ES-I3 (cell line): Measurements from ENCODE around the gene PHACTR1.
A peak's percentile ranks its signal among the peaks of the same experiment; 100 is the strongest.

Source experiments
- H3K36me3 ChIP-seq: 2 replicates; pipeline ENCODE4 v1.6.1; 2013; ENCODE audit warnings: mild to moderate bottlenecking, low read length, control low read depth, moderate library complexity; ENCODE audit not compliant: insufficient read depth
- H3K4me1 ChIP-seq: 2 replicates; pipeline ENCODE4 v1.6.1; 2013; ENCODE audit warnings: mild to moderate bottlenecking, control low read depth, low read length; ENCODE audit not compliant: insufficient read depth
- H3K9ac ChIP-seq: 2 replicates; pipeline ENCODE4 v1.6.1; 2013; ENCODE audit warnings: low read depth, mild to moderate bottlenecking, low read length, moderate library complexity
- H3K9me3 ChIP-seq: 2 replicates; pipeline ENCODE4 v1.6.1; 2013; ENCODE audit warnings: mild to moderate bottlenecking, low read length, moderate library complexity; ENCODE audit not compliant: control insufficient read depth, insufficient read depth

The PHACTR1 gene

DNA sequence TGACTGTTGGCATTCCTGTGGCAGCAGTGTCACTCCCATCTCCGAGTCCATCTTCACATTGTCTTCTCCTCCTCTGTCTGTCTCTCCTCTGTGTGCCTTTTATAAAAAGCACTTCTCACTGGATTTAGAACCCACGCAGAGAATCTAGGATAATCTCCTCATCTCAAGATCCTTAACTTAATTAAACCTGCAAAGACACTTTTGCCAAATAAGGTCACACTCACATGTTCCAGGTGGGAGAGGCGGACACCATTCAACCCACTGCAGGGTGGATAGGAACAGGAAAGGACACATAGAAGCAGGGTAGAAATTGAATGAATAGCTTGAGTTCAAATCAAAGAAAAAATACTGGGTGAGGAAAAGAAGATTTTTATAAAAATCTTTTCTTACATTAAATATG lies 292.5 kb downstream of the PHACTR1 start:
- Histone ChIP-seq H3K9me3 (no peaks in the 10 kb centered on the region), H3K36me3 (no peaks in the 10 kb centered on the region), H3K4me1 (peaks cover 4% of the 10 kb centered on the region; the same call in 1 of the 2 replicates), H3K9ac (no peak overlapping the region)

DNA sequence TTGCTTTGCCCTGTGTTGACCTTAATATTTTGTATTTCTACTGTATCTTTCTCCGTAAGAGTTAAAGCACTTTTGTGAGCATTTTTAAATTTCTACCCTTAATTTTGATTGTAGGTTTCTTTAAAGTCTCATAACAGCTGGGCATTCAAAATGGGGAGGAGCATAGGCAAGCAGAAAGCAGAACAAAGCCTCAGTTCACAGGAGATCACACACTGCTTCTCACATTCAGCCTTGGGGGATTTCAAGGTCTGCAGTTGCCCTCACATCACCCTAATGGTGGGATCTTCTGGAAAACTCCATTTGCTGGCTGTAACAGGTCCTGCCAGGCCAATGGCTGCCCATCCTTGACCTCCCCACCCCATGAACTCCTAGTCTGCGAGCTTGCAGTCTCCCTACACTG lies 292.9 kb downstream of the PHACTR1 start:
- Histone ChIP-seq H3K9ac (no peak overlapping the region), H3K9me3 (no peaks in the 10 kb centered on the region), H3K4me1 (peaks cover 4% of the 10 kb centered on the region; the same call in 1 of the 2 replicates), H3K36me3 (no peaks in the 10 kb centered on the region)

DNA sequence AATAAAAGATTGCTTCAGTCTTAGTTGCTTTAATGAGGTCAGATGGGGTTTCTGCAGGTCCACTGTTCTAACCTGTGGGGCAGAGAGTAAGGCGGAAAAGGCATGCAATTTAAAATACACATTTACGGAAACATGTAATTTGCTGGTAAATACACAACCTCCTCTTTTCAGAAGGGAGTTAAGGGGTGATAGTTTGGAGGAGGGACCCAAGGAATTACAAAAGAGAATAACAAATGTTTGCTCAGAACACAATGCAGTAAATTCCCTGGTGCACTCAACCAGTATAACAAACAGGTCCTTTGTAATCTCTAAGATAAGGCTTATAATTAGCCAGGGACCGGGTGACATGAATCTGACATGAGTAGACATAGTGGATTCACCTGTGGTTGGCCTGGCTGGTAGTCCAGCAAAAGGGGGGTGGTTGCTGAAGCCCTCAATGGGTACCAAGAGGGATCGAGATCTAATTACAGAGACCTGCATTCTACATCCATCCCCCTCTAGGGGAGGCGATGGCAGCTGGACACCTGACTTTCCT lies 295.1 kb downstream of the PHACTR1 start:
- peaks cover 8% of the 10 kb centered on the region; the same call in 1 of the 2 replicates for H3K4me1 ChIP-seq
- H3K36me3 ChIP-seq = no peaks in the 10 kb centered on the region
- no peak overlapping the region for H3K9ac ChIP-seq
- H3K9me3 ChIP-seq = no peaks in the 10 kb centered on the region

DNA sequence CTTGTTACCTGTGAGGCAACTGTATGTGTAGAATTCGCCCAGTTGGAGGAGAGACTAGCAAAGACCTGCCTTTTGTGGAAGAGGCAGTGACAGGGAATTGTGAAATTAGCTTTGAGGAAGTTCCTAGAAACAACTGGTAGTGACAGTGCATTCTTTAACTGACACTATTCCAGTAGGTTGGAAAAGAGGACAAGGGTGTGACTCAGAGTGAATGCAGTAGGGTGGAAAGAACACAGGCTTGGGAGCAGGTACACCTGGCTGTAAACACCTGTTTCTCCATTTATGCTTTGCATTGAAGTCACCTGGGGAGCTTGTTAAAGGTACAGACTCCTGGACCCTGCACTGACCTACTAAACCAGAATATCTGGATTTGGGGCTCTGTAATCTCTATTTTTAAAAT lies 295.7 kb downstream of the PHACTR1 start:
- H3K36me3 ChIP-seq = no peaks in the 10 kb centered on the region
- peaks cover 8% of the 10 kb centered on the region; the same call in 1 of the 2 replicates for H3K4me1 ChIP-seq
- H3K9me3 ChIP-seq = no peaks in the 10 kb centered on the region
- no peak overlapping the region for H3K9ac ChIP-seq

DNA sequence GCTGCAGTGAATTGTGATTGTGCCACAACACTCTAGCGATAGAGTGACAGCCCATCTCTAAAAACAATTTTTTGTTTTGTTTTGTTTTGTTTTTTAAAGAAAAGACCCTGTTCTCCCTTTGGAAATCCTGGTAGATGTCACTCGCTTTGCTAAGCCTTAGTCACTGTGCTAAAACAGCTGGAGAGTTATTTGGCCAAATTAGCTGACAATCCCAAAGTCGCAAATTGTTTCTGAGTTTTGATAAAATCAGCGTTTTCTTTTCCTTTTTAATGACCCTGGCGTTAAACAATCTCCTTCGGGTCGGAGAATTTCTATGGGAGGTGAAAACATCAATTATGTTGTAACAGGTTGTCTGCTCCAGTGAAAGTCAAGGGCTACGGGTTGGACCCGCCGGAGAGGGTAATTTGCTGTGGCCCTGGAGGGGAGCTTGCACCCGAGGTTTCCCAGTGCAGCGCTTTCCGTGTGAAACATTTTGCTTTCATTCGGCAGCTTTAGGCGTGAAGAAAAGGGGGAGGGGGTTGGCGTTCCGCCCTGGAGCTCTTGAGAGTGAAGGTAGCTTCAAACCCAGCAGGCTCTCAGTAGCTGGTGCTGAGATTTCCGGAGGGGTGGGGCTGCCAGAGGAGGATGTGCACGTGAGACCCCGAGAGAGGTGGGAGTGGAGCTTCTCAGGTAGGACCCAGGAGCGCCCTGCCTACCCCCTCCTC lies 296.6 kb downstream of the PHACTR1 start:
- Histone ChIP-seq H3K9me3 (no peaks in the 10 kb centered on the region), H3K9ac (peak overlapping the region; percentile 50; the same call in 1 of the 2 replicates), H3K4me1 (peaks cover 8% of the 10 kb centered on the region; the same call in 1 of the 2 replicates), H3K36me3 (no peaks in the 10 kb centered on the region)

DNA sequence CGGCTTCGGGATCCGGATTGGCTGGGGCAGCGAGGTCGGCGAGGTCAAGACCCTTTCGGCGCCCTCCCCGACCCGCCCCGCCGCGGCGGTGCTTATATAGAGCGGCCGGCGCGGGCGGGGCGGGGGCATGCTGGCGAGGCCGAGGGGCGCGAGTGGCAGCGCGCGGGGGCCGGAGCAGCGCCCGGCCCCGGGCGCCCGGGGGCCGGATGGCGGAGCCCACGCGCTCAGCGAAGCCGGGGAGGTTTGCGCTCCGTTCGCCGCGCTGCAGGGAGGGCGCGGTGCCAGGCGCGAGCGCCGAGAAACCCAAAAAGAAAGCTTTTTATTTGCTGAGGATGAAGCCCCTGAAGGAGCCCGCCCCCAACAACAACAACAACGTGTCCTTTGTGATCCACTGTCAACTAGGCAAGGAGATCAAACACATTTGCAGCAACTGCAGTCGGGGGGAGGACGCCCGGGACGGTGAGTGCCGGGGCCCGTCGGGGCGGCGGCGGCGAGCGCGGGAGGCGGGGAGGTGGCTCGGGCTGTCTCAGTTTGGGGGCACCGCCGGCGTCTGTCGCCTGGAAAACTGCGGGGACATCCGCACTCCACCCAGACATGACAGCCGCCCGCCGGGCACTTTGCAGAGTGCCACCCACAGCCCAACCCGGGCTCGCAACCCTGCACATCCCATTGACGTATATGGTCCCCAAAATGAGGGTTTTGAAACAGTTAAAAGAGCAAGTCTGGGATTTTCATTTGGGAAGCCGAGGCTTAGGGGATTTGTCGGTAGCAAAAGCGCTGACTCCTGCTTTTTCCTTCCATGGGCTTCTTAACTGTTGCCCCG lies 297.3 kb downstream of the PHACTR1 start:
- Histone ChIP-seq H3K9ac (peak overlapping the region; percentile 50; the same call in 1 of the 2 replicates), H3K9me3 (no peaks in the 10 kb centered on the region)

DNA sequence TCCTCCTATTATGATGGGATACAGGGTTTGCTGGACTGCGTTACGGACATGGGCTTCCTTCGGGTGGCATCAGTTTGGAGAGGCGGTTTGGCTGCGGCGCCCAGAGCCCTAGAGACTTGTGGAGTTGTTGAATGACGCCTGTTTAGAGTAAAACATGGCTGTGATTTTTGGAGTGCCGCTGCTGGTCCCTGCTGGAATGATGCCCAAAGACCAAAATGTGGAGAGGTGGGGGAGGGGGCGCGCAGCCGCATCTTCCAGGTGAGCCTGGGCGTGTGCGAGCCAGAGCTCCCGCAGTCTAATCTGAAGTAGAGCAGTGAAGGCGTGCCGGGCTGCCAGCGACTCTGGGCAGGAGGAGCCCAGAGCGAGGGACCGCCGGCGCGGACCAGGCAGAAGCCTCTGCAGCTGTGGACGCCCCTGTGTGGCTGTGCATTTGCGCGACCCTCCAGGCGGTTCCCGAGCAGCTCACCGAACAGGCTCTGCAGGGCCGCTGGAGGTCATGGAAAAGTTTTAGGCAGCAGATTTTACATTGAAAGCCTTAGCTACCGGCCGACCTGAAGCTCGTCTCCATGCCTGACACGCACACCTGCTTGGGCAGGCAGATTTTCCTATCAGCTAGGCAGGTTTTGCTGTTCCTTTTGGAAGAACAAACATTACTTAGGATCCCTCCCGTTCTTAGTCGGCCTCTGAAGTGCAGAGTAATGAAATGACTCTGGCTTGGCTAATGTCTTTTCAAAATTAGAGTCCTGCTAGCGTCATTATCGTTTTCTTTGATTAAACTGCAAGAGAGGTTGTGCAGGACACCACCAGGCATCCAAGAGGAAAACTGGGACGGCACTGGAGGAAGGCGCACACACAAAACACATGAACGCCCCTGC lies 298.2 kb downstream of the PHACTR1 start:
- H3K36me3 ChIP-seq = no peaks in the 10 kb centered on the region
- H3K4me1 ChIP-seq = peaks cover 8% of the 10 kb centered on the region; the same call in 1 of the 2 replicates
- H3K9me3 ChIP-seq = no peaks in the 10 kb centered on the region
- H3K9ac ChIP-seq = peak overlapping the region; percentile 50; the same call in 1 of the 2 replicates

More for the DNA sequence above, 297.3 kb downstream of the PHACTR1 start:
- peaks cover 8% of the 10 kb centered on the region; the same call in 1 of the 2 replicates for H3K4me1 ChIP-seq
- H3K36me3 ChIP-seq = no peaks in the 10 kb centered on the region

DNA sequence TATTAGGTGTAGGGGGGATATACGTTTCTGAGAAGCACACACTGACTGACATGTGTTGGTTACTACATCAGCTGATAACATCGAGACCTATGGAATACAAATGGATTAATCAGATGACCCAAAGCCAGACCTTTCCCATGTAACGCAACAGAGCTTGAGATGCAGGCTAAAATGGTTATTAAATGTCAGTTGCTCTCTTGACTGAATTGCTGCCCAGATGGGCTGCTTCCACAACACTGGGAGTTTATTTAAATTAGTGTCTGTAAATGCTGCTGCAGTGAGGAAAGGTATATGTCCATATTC lies 298.8 kb downstream of the PHACTR1 start:
- H3K36me3 ChIP-seq = no peaks in the 10 kb centered on the region
- H3K9me3 ChIP-seq = no peaks in the 10 kb centered on the region
- H3K9ac ChIP-seq = no peak overlapping the region
- H3K4me1 ChIP-seq = peaks cover 8% of the 10 kb centered on the region; the same call in 1 of the 2 replicates

DNA sequence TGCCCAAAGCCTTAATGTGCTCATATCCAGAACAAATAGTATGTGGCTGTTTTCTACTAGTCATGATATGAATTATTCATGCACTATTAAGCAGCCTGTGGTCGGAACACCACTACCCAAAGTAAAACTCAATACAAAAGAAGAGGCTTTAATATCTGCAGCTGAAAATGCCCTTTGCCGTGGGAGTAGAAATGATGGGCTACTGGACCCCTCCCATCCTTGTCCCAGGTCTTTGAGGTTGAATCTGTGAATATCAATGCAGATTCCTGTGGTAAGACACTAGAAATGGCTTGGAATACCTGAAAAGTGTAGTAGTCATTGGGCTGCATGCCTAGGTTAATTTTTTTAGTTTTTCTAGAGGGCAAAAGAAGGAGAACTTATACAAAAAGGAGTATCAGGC lies 308.0 kb downstream of the PHACTR1 start:
- no peaks in the 10 kb centered on the region for H3K9me3 ChIP-seq
- no peaks in the 10 kb centered on the region for H3K36me3 ChIP-seq
- H3K9ac ChIP-seq = no peak overlapping the region
- no peaks in the 10 kb centered on the region for H3K4me1 ChIP-seq

DNA sequence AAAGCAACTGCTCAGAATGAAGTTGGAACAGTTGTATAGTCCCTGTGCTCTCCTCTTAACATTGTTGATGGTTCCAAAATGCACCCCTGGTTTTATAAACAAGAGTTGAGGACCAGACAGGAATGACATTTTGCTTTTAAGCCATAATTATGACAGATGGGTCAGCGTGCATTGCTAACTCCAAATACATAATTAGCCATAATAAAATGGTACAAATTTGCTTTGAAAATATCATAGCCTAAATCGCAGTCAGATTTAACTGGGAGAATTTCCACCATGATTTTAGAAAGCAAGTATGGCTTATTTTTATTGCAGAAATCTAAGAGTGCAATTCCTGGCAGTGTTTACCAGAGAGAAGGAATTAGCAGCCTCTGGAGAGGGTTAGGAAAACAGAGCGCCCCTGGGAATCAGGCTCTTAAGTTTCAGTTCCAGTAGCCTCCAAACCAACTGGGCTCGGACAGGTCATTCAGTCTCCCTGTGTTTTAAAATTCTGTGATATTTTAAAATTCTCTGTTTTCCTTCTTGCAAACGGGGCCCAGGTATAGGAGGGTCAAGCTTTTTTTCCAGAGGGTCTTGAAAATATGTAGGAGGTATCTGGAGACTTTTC lies 309.4 kb downstream of the PHACTR1 start:
- no peak overlapping the region for H3K9ac ChIP-seq
- no peaks in the 10 kb centered on the region for H3K9me3 ChIP-seq
- H3K4me1 ChIP-seq = no peaks in the 10 kb centered on the region
- H3K36me3 ChIP-seq = no peaks in the 10 kb centered on the region

DNA sequence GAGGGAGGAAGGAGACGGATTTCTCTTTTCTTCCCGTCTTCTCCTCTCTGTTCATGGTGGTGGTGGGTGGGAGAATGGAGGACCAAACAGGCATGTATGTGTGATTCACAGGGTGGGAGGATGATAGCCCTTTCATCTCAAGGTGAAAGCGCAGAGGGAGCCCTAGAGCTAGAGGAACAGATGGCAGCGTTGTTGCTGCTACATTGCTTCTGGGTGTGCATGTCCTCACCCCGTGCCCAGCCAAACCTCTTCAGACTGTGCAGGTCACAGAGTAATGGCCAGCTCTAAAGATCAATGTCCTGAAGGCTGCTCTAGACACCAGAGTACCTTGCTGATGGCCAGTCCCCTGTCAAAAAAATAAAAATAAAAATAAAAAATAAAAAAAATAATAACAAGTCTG lies 310.0 kb downstream of the PHACTR1 start:
- Histone ChIP-seq H3K36me3 (no peaks in the 10 kb centered on the region), H3K4me1 (no peaks in the 10 kb centered on the region), H3K9me3 (no peaks in the 10 kb centered on the region), H3K9ac (no peak overlapping the region)

DNA sequence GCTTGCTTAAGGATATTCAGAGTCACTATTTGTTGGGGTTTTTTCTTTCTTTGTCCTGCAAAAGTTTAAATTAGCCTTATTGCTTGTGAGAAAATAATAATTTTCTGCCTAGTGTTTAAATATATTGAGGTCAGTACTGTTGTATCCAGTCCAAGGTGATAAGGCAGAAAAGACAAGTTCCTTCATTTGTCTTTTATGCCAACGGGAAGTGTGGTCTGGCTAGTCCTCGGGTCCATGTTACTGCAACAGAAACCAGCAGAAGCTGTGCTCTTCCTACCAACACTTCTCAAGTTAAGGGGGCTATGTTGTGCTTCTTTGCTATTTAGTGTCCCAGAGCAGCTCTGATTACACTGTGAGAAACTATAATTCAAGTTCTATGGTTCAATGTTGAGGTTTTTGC lies 310.6 kb downstream of the PHACTR1 start:
- Histone ChIP-seq H3K9ac (no peak overlapping the region), H3K4me1 (no peaks in the 10 kb centered on the region), H3K9me3 (no peaks in the 10 kb centered on the region), H3K36me3 (no peaks in the 10 kb centered on the region)

DNA sequence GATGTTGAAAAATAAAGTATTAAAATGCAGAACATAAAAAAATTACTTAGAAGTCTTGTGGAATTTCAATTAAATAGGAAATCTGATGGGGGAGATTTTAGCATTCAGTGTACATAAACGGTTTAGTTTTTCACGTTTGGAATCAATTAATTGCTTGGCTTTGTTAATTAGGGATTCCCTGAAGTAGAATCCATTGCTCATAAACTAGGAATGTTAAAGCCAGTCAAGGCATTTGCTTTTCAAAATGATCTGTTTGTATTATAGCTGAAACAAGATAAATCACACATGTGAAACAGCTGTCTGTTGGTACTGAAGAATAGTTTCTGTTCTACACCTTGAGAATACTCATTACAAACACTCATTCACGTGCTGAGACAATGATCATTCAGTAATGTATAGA lies 313.8 kb downstream of the PHACTR1 start:
- Histone ChIP-seq H3K36me3 (no peaks in the 10 kb centered on the region), H3K9ac (no peak overlapping the region)

DNA sequence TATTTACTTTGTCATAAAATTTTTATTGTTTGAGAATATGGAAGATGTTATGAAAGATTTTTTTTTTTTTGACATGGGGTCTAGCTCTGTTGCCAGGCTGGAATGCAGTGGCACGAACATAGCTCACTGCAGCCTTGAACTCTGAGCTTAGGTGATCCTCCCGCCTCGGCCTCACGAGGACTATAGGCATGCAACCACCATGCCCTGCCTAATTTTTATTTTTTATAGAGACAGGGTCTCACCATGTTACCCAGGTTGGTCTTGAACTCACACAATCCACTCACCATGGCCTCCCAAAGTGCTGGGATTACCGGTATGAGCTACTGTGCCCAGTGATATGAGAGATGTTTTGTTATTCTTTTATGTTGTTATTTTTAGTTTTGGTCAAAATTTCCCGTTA lies 316.0 kb downstream of the PHACTR1 start:
- Histone ChIP-seq H3K36me3 (no peaks in the 10 kb centered on the region), H3K4me1 (no peaks in the 10 kb centered on the region), H3K9me3 (no peaks in the 10 kb centered on the region), H3K9ac (no peak overlapping the region)

More for the DNA sequence above, 313.8 kb downstream of the PHACTR1 start:
- no peaks in the 10 kb centered on the region for H3K9me3 ChIP-seq
- H3K4me1 ChIP-seq = no peaks in the 10 kb centered on the region
